Uterus (tissue), 2 donors: Measurements from ENCODE around the gene KCNJ10.

Source experiments
- POLR2A ChIP-seq, 2 donors: fragments of 450-650 bp; IDR thresholded peaks; one replicate each; pipeline ENCODE4 v1.6.1; 2016; ENCODE audit warnings: antibody characterized with exemption in 2 of 2, mild to moderate bottlenecking in 1 of 2, moderate library complexity in 1 of 2
- TF ChIP-seq, protein P1 (sequence below), 4 experiments: fragments of 200-600 bp in 2 of 4; fragments of 450-650 bp in 2 of 4; sonication (generic) in 2 of 4; IDR thresholded peaks; one replicate each; pipeline ENCODE4 v1.5.1; 2016 to 2019; ENCODE audit warnings: antibody characterized with exemption in 4 of 4, mild to moderate bottlenecking in 2 of 4, moderate library complexity in 1 of 4

DNA sequence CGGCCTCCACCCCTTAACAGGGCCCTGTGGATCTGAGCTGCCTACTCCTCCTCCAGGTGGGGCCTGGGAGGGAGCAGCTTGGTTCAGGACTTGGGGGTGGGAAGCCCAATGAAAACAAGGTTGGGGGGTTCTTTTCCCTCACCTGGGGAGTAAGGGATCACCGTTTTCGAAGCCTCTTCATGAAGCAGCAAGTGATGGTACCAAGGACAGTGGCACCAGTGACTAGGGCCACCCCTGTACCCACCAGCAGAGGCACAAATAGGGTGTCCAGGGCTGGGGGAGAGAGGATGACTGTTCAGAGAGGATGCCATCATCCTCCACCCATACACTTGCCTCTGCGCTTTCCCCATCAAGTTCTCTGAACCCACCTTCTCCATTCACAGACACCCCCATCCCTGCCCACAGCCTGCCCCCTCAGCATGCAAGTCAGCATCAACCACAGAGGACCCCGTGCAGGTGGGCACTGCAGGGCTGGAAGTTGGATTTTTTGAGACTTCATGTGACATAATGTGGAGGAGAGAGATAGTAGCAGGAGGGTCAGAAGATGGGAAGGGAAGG lies 21.8 kb upstream of the KCNJ10 start:
- TF ChIP-seq, protein P1, sequence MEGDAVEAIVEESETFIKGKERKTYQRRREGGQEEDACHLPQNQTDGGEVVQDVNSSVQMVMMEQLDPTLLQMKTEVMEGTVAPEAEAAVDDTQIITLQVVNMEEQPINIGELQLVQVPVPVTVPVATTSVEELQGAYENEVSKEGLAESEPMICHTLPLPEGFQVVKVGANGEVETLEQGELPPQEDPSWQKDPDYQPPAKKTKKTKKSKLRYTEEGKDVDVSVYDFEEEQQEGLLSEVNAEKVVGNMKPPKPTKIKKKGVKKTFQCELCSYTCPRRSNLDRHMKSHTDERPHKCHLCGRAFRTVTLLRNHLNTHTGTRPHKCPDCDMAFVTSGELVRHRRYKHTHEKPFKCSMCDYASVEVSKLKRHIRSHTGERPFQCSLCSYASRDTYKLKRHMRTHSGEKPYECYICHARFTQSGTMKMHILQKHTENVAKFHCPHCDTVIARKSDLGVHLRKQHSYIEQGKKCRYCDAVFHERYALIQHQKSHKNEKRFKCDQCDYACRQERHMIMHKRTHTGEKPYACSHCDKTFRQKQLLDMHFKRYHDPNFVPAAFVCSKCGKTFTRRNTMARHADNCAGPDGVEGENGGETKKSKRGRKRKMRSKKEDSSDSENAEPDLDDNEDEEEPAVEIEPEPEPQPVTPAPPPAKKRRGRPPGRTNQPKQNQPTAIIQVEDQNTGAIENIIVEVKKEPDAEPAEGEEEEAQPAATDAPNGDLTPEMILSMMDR (IDR thresholded peaks at IDR 0.05): no peak
- no peak for TF ChIP-seq POLR2A (IDR thresholded peaks at IDR 0.05)
